Measurements from ENCODE around the gene PARD3. TPM values are rescaled to one million over a fixed set of nuclear protein-coding genes. Genes with fewer than 3 reads are reported as not detected.

PARD3 gene
- total and polyA plus RNA-seq, 2 experiments from 2014 or later, result 6.3 to 21.2 TPM

- H2AFZ ChIP-seq, result no peak overlapping the region
- TF ChIP-seq EZH2phosphoT487 (IDR thresholded peaks at IDR 0.05; ENCODE audit: insufficient read depth, low read depth), result no peak
- TF ChIP-seq EZH2 (IDR thresholded peaks at IDR 0.05; ENCODE audit: insufficient read depth, poor library complexity, severe bottlenecking), result no peak
- no peak overlapping the region for H3K9ac ChIP-seq
- H3K9me2 ChIP-seq (ENCODE audit: insufficient read depth), result no peaks in the 10 kb centered on the region
- no peaks in the 10 kb centered on the region for H3F3A ChIP-seq (ENCODE audit: insufficient read depth)
- no peaks in the 10 kb centered on the region for H3K9me3 ChIP-seq (ENCODE audit: low read depth)
- no peaks in the 10 kb centered on the region for H3K27me3 ChIP-seq (replicated peaks; ENCODE audit: insufficient read depth)
- peaks cover 39% of the 10 kb centered on the region; the same call in 1 of the 2 replicates for H3K79me2 ChIP-seq (ENCODE audit: insufficient read depth)
- H3K4me3 ChIP-seq, result no peak overlapping the region
- no peaks in the 10 kb centered on the region for H3K4me1 ChIP-seq (ENCODE audit: insufficient read depth)
- H3K4me2 ChIP-seq (ENCODE audit: unreplicated experiment), result no peak overlapping the region
- 92 to 96% methylated on average over 2 of the region's 2 CpGs for WGBS, 2 experiments (ENCODE audit: low coverage in 1 of 2, low lambda C conversion rate in 2 of 2, missing lambda C conversion rate in 2 of 2)
- H3K36me3 ChIP-seq (ENCODE audit: low read depth), result no peaks in the 10 kb centered on the region
- no peak overlapping the region for H3K27ac ChIP-seq
- in situ Hi-C loops (cut with MboI), result no loop called here
- DNase-seq, result no peak
- H4K20me1 ChIP-seq (ENCODE audit: insufficient read depth), result no peaks in the 10 kb centered on the region
Measured at GRCh38 chr10:34593930-34594329, 221.2 kb downstream of the PARD3 start.

GRCh38 chr10:34593374-34593890 is 221.7 kb downstream of the PARD3 start:
- DNase-seq, result no peak
- H3K9ac ChIP-seq, result no peak overlapping the region
- H3K9me3 ChIP-seq (ENCODE audit: low read depth), result no peaks in the 10 kb centered on the region
- no peaks in the 10 kb centered on the region for H3K9me2 ChIP-seq (ENCODE audit: insufficient read depth)
- no peak overlapping the region for H2AFZ ChIP-seq
- 94 to 96% methylated on average over 2 of the region's 2 CpGs for WGBS, 2 experiments (ENCODE audit: low coverage in 1 of 2, low lambda C conversion rate in 2 of 2, missing lambda C conversion rate in 2 of 2)
- H3F3A ChIP-seq (ENCODE audit: insufficient read depth), result no peaks in the 10 kb centered on the region
- in situ Hi-C loops (cut with MboI), result no loop called here
- no peaks in the 10 kb centered on the region for H3K27me3 ChIP-seq (replicated peaks; ENCODE audit: insufficient read depth)
- H3K4me2 ChIP-seq (ENCODE audit: unreplicated experiment), result no peak overlapping the region
- no peak overlapping the region for H3K27ac ChIP-seq
- H3K36me3 ChIP-seq (ENCODE audit: low read depth), result no peaks in the 10 kb centered on the region
- no peak for TF ChIP-seq EZH2phosphoT487 (IDR thresholded peaks at IDR 0.05; ENCODE audit: insufficient read depth, low read depth)
- no peak for TF ChIP-seq EZH2 (IDR thresholded peaks at IDR 0.05; ENCODE audit: insufficient read depth, poor library complexity, severe bottlenecking)
- H3K79me2 ChIP-seq (ENCODE audit: insufficient read depth), result peaks cover 42% of the 10 kb centered on the region; the same call in 1 of the 2 replicates
- H4K20me1 ChIP-seq (ENCODE audit: insufficient read depth), result no peaks in the 10 kb centered on the region
- no peak overlapping the region for H3K4me3 ChIP-seq
- no peaks in the 10 kb centered on the region for H3K4me1 ChIP-seq (ENCODE audit: insufficient read depth)

- 0 out of 2 replicates have a peak, but pooled peaks cover 6% of the 10 kb centered on the region for H3F3A ChIP-seq (ENCODE audit: insufficient read depth)
- TF ChIP-seq EZH2 (IDR thresholded peaks at IDR 0.05; ENCODE audit: insufficient read depth, poor library complexity, severe bottlenecking) (no peak), EZH2phosphoT487 (IDR thresholded peaks at IDR 0.05; ENCODE audit: insufficient read depth, low read depth) (no peak)
- no peak overlapping the region for H3K4me3 ChIP-seq
- H3K4me2 ChIP-seq (ENCODE audit: unreplicated experiment), result no peak overlapping the region
- H2AFZ ChIP-seq, result no peak overlapping the region
- peaks cover 42% of the 10 kb centered on the region; the same call in 1 of the 2 replicates for H3K79me2 ChIP-seq (ENCODE audit: insufficient read depth)
- WGBS, 2 experiments (ENCODE audit: low coverage in 1 of 2, low lambda C conversion rate in 2 of 2, missing lambda C conversion rate in 2 of 2), result 93 to 96% methylated on average over 5 of the region's 5 CpGs
- peaks cover 8% of the 10 kb centered on the region for H3K4me1 ChIP-seq (ENCODE audit: insufficient read depth)
- no peak overlapping the region for H3K27ac ChIP-seq
- no peaks in the 10 kb centered on the region for H3K9me2 ChIP-seq (ENCODE audit: insufficient read depth)
- no peaks in the 10 kb centered on the region for H3K36me3 ChIP-seq (ENCODE audit: low read depth)
- no peak for DNase-seq
- no peaks in the 10 kb centered on the region for H3K9me3 ChIP-seq (ENCODE audit: low read depth)
- in situ Hi-C loops (cut with MboI), result no loop called here
- no peaks in the 10 kb centered on the region for H3K27me3 ChIP-seq (replicated peaks; ENCODE audit: insufficient read depth)
- no peak overlapping the region for H3K9ac ChIP-seq
- no peaks in the 10 kb centered on the region for H4K20me1 ChIP-seq (ENCODE audit: insufficient read depth)
Measured at GRCh38 chr10:34590793-34591192, 224.3 kb downstream of the PARD3 start.

- no peaks in the 10 kb centered on the region for H3K9me3 ChIP-seq (ENCODE audit: low read depth)
- H3K79me2 ChIP-seq (ENCODE audit: insufficient read depth), result peaks cover 42% of the 10 kb centered on the region; the same call in 1 of the 2 replicates
- WGBS, 2 experiments (ENCODE audit: low coverage in 1 of 2, low lambda C conversion rate in 2 of 2, missing lambda C conversion rate in 2 of 2), result 63 to 72% methylated on average over 3 of the region's 3 CpGs
- TF ChIP-seq EZH2phosphoT487 (IDR thresholded peaks at IDR 0.05; ENCODE audit: insufficient read depth, low read depth), result no peak
- TF ChIP-seq EZH2 (IDR thresholded peaks at IDR 0.05; ENCODE audit: insufficient read depth, poor library complexity, severe bottlenecking), result no peak
- H3K4me3 ChIP-seq, result no peak overlapping the region
- no peak overlapping the region for H3K4me2 ChIP-seq (ENCODE audit: unreplicated experiment)
- H3K4me1 ChIP-seq (ENCODE audit: insufficient read depth), result peaks cover 23% of the 10 kb centered on the region
- no peaks in the 10 kb centered on the region for H3K36me3 ChIP-seq (ENCODE audit: low read depth)
- H3K27ac ChIP-seq, result no peak overlapping the region
- H4K20me1 ChIP-seq (ENCODE audit: insufficient read depth), result no peaks in the 10 kb centered on the region
- in situ Hi-C loops (cut with MboI), result no loop called here
- H2AFZ ChIP-seq, result no peak overlapping the region
- peaks cover 17% of the 10 kb centered on the region for H3F3A ChIP-seq (ENCODE audit: insufficient read depth)
- H3K9ac ChIP-seq, result no peak overlapping the region
- no peaks in the 10 kb centered on the region for H3K9me2 ChIP-seq (ENCODE audit: insufficient read depth)
- H3K27me3 ChIP-seq (replicated peaks; ENCODE audit: insufficient read depth), result no peaks in the 10 kb centered on the region
- DNase-seq, result no peak
Measured at GRCh38 chr10:34589275-34589674, 225.8 kb downstream of the PARD3 start.
